Spleen (tissue), 7 donors: ENCODE results near the gene EIF4A3.

ENCODE experiments used
- CTCF ChIP-seq, 11 experiments: fragments of 200-600 bp in 7 of 11; fragments of 450-650 bp in 4 of 11; sonication (generic) in 4 of 11; IDR thresholded peaks in 8 of 11; conservative IDR thresholded peaks in 3 of 11; 1 replicate in 7 of 11; 2 replicates in 4 of 11; pipeline versions ENCODE4 v1.4.0 to v1.8.0; 2016 to 2021; ENCODE audit warnings: antibody characterized with exemption in 11 of 11, inconsistent platforms in 4 of 11, mild to moderate bottlenecking in 1 of 11
- POLR2A ChIP-seq, 3 donors: fragments of 450-650 bp; IDR thresholded peaks; one replicate each; pipeline ENCODE4 v1.5.1; 2017; ENCODE audit warnings: antibody characterized with exemption in 3 of 3, mild to moderate bottlenecking in 1 of 3
- donor health status: DM: no; HTN: no; CAD: no; lungs with moderate emphysema.
- donor health status: DM: no; HTN: no; CAD: no.
- donor health status: DM: no; HTN: no; CAD: no.

DNA sequence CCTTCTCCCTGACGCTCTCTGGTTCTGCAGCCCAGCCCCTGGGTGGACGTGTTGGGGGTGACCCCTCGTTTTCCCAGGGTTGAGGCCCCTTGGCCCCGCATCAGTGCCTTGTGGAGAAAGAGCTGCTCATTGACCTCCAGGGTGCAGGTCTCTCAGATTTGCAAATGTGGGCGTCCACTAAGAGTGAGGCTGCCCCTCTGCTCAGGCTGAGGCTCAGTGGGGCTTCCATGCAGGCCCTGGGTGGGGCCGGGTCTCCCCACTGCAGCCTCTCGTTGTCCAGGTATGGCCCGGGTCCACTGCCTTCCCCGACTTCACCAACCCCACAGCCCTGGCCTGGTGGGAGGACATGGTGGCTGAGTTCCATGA, 36.5 kb downstream of the EIF4A3 start:
- TF ChIP-seq CTCF (IDR thresholded peaks at IDR 0.05 in 8 of 11, conservative IDR thresholded peaks at IDR 0.05 in 3 of 11), result no peak
- no peak for TF ChIP-seq POLR2A (IDR thresholded peaks at IDR 0.05)
